ENCODE results near the gene IKZF4. TPM values are rescaled to one million over a fixed set of nuclear protein-coding genes. Genes with fewer than 3 reads are reported as not detected.

The IKZF4 gene
- total and polyA plus RNA-seq, 4 donors = 3.3 to 10.7 (median 5.2) TPM

DNA sequence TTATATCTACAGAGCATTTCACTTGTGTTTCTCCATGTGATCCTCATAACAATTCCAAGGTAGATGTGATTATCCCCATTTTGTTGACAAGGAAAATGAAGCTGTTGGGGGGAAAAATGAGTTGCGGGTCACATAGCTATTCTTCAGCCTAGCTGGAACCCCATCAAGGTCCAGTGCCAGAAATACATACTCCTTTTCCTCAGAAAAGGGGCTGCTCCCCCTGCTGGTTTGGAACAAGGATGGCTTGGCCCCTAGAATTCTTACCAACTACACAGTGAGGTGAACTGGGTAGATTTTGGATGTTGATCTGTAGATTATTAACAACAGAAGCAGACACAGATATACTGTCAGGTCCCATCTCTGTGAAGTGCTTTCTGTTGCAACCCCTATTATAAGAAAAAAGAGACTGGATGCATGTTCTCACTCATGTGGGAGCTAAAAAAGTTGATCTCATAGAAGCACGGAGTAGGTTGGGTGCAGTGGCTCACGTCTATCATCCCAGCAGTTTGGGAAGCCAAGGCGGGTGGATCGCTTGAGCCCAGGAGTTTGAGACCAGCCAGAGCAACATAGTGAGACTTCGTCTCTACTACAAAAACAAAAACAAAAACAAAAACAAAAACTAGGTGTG lies 8.9 kb downstream of the IKZF4 start:
- Histone ChIP-seq H3K9me3 (ENCODE audit: control insufficient read depth in 4 of 4, insufficient read depth in 3 of 4, low read length in 3 of 4) (no peaks in the 10 kb centered on the region), H3K27me3 (ENCODE audit: control insufficient read depth in 3 of 3, insufficient read depth in 3 of 3, low read length in 2 of 3) (no peaks in the 10 kb centered on the region), H3K9ac (ENCODE audit: insufficient read depth in 1 of 2, low read length in 2 of 2) (no peak overlapping the region), H3K4me3 (no peak overlapping the region), H3K4me1 (ENCODE audit: control insufficient read depth in 5 of 5, insufficient read depth in 5 of 5, low read length in 5 of 5) (peaks cover 0 to 23% (median 9%) of the 10 kb centered on the region in 5 donors), H3K36me3 (ENCODE audit: control insufficient read depth in 4 of 4, insufficient read depth in 4 of 4, low read length in 4 of 4) (peaks cover 6 to 56% (median 26%) of the 10 kb centered on the region in 4 donors), H3K27ac (ENCODE audit: low read depth in 1 of 2, low read length in 1 of 2) (no peak overlapping the region)
- TF ChIP-seq CTCF (IDR thresholded peaks at IDR 0.05; ENCODE audit: control extremely low read depth, extremely low read depth) = peak; percentile 12
- ATAC-seq (ENCODE audit: insufficient read depth, low FRiP score) (no peak), DNase-seq (peak; percentile 71 to 87 (median 78))
- WGBS, 2 donors = 85 to 89% methylated on average over 6 of the region's 6 CpGs

- H3K4me3 ChIP-seq = no peak overlapping the region
- no peaks in the 10 kb centered on the region for H3K9me3 ChIP-seq (ENCODE audit: control insufficient read depth in 4 of 4, insufficient read depth in 3 of 4, low read length in 3 of 4)
- no peak for TF ChIP-seq CTCF (IDR thresholded peaks at IDR 0.05; ENCODE audit: control extremely low read depth, extremely low read depth)
- no peak overlapping the region for H3K27ac ChIP-seq (ENCODE audit: low read depth in 1 of 2, low read length in 1 of 2)
- no peak for ATAC-seq (ENCODE audit: insufficient read depth, low FRiP score)
- H3K9ac ChIP-seq (ENCODE audit: insufficient read depth in 1 of 2, low read length in 2 of 2) = no peak overlapping the region
- no peak for DNase-seq
- no peaks in the 10 kb centered on the region for H3K27me3 ChIP-seq (ENCODE audit: control insufficient read depth in 3 of 3, insufficient read depth in 3 of 3, low read length in 2 of 3)
- 55 to 86% methylated on average over 1 of the region's 1 CpG for WGBS, 2 donors
- H3K4me1 ChIP-seq (ENCODE audit: control insufficient read depth in 5 of 5, insufficient read depth in 5 of 5, low read length in 5 of 5) = peaks cover 0 to 13% (median 9%) of the 10 kb centered on the region in 5 donors
- peaks cover 6 to 55% (median 27%) of the 10 kb centered on the region in 4 donors for H3K36me3 ChIP-seq (ENCODE audit: control insufficient read depth in 4 of 4, insufficient read depth in 4 of 4, low read length in 4 of 4)
Measured at GRCh38 chr12:56031987-56032386, 11.1 kb downstream of the IKZF4 start.

DNA sequence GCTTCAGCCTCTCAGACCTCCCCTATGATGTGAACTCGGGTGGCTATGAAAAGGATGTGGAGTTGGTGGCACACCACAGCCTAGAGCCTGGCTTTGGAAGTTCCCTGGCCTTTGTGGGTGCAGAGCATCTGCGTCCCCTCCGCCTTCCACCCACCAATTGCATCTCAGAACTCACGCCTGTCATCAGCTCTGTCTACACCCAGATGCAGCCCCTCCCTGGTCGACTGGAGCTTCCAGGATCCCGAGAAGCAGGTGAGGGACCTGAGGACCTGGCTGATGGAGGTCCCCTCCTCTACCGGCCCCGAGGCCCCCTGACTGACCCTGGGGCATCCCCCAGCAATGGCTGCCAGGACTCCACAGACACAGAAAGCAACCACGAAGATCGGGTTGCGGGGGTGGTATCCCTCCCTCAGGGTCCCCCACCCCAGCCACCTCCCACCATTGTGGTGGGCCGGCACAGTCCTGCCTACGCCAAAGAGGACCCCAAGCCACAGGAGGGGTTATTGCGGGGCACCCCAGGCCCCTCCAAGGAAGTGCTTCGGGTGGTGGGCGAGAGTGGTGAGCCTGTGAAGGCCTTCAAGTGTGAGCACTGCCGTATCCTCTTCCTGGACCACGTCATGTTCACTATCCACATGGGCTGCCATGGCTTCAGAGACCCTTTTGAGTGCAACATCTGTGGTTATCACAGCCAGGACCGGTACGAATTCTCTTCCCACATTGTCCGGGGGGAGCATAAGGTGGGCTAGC lies 13.9 kb downstream of the IKZF4 start:
- ATAC-seq (ENCODE audit: insufficient read depth, low FRiP score) (no peak), DNase-seq (no peak)
- no peaks in the 10 kb centered on the region for H3K27me3 ChIP-seq (ENCODE audit: control insufficient read depth in 3 of 3, insufficient read depth in 3 of 3, low read length in 2 of 3)
- WGBS, 2 donors = 88 to 89% methylated on average over 21 of the region's 21 CpGs
- TF ChIP-seq CTCF (IDR thresholded peaks at IDR 0.05; ENCODE audit: control extremely low read depth, extremely low read depth) = no peak
- no peak overlapping the region for H3K27ac ChIP-seq (ENCODE audit: low read depth in 1 of 2, low read length in 1 of 2)
- no peak overlapping the region for H3K4me3 ChIP-seq
- peaks cover 10 to 50% (median 22%) of the 10 kb centered on the region in 4 donors for H3K36me3 ChIP-seq (ENCODE audit: control insufficient read depth in 4 of 4, insufficient read depth in 4 of 4, low read length in 4 of 4)
- H3K9me3 ChIP-seq (ENCODE audit: control insufficient read depth in 4 of 4, insufficient read depth in 3 of 4, low read length in 3 of 4) = no peaks in the 10 kb centered on the region
- no peak overlapping the region for H3K9ac ChIP-seq (ENCODE audit: insufficient read depth in 1 of 2, low read length in 2 of 2)
- peaks cover 0 to 2% (median 0%) of the 10 kb centered on the region in 5 donors for H3K4me1 ChIP-seq (ENCODE audit: control insufficient read depth in 5 of 5, insufficient read depth in 5 of 5, low read length in 5 of 5)
